HUES48 (cell line): ENCODE data around the gene MCEMP1.

ENCODE experiments used
- H3K27ac ChIP-seq: one replicate; pipeline ENCODE4 v1.7.0; 2013; ENCODE audit warnings: low read depth, low read length, inconsistent platforms
- H3K27me3 ChIP-seq: 2 replicates; pipeline ENCODE4 v1.6.1; 2013; ENCODE audit warnings: mild to moderate bottlenecking, low read length; ENCODE audit not compliant: control insufficient read depth, insufficient read depth
- H3K36me3 ChIP-seq: 2 replicates; pipeline ENCODE4 v1.6.1; 2013; ENCODE audit warnings: low read length; ENCODE audit not compliant: control insufficient read depth, insufficient read depth
- H3K4me1 ChIP-seq: 2 replicates; pipeline ENCODE4 v1.6.1; 2013; ENCODE audit warnings: mild to moderate bottlenecking, low read length; ENCODE audit not compliant: control insufficient read depth, insufficient read depth
- H3K4me3 ChIP-seq: 2 replicates; pipeline ENCODE4 v1.5.1; 2013; ENCODE audit warnings: mild to moderate bottlenecking, low read depth, low read length
- H3K9ac ChIP-seq: 2 replicates; pipeline ENCODE4 v1.6.1; 2013; ENCODE audit warnings: mild to moderate bottlenecking, low read depth, low read length, moderate library complexity
- H3K9me3 ChIP-seq: 2 replicates; pipeline ENCODE4 v1.6.1; 2013; ENCODE audit warnings: low read length; ENCODE audit not compliant: control insufficient read depth, insufficient read depth

Gene MCEMP1

DNA sequence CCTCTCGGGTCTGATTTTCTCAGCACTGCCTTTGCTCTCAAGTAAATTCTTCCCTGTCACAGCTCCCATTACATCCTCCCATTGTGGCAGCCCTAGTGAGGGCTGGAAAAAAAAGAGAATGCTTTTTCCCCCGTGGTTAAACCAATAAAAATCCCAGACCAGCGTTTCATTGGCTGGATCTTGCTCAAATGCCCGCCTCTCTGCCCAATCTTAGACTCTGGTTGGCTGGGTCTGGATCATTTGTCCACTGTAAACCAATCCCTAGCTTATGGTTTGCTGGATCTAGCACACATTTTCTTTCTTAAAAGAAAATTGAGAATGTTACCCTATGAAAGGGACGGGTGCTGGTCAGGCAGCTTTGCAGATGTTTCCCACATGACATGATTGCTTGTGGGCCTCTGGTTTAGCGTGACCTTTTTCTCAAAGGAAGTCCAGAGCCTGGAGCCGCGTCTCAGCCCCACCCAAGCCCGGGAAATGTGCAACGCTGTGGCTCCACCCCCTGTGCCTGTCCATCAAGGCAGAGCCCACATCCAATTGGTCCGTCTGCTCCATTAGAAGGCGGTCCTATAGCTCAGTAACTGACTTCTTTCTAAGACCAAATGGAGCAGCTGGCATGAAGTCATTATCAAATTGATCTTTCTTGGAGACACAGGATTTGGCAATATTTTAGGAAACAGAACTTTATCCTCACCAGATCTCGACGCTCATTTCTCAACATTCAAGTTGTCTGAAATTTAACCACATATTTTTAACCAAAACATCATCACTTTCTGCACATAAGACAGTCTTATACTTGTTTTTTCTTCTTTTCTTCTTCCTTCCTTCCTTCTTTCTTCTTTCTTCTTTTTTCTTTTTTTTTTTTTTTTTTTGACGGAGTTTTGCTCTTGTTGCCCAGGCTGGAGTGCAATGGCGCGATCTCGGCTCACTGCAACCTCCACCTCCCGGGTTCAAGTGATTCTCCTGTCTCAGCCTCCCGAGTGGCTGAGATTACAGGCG, 2.6 kb upstream of the MCEMP1 start:
- H3K4me3 ChIP-seq, result peak overlapping the region; percentile 31; the same call in 1 of the 2 replicates
- no peaks in the 10 kb centered on the region for H3K9me3 ChIP-seq
- peaks cover 4% of the 10 kb centered on the region; the same call in 1 of the 2 replicates for H3K4me1 ChIP-seq
- peaks cover 39% of the 10 kb centered on the region for H3K27me3 ChIP-seq
- H3K27ac ChIP-seq, result no peak overlapping the region
- no peak overlapping the region for H3K9ac ChIP-seq
- H3K36me3 ChIP-seq, result no peaks in the 10 kb centered on the region

DNA sequence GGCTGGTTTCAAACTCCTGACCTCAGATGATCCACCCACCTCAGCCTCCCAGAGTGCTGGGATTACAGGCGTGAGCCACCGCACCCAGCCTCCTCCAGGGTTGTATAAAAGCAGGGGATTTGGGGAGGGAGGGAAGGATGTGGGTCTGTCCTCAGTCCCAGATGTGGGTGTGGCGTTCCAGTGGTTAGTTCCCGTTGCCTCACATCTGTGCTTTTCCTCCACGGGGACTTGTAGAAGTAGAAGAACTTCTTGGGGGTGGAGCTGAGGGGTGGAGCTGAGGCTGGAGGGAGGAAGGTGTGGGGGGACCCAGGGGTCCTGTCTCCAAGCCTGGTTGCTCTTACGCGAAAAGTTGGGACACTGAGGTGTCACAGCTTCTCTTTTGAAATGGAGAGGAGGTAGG, 514 bp upstream of the MCEMP1 start:
- Histone ChIP-seq H3K27me3 (peaks cover 25% of the 10 kb centered on the region), H3K4me1 (no peaks in the 10 kb centered on the region), H3K36me3 (no peaks in the 10 kb centered on the region), H3K4me3 (no peak overlapping the region), H3K9me3 (no peaks in the 10 kb centered on the region), H3K27ac (no peak overlapping the region), H3K9ac (no peak overlapping the region)

DNA sequence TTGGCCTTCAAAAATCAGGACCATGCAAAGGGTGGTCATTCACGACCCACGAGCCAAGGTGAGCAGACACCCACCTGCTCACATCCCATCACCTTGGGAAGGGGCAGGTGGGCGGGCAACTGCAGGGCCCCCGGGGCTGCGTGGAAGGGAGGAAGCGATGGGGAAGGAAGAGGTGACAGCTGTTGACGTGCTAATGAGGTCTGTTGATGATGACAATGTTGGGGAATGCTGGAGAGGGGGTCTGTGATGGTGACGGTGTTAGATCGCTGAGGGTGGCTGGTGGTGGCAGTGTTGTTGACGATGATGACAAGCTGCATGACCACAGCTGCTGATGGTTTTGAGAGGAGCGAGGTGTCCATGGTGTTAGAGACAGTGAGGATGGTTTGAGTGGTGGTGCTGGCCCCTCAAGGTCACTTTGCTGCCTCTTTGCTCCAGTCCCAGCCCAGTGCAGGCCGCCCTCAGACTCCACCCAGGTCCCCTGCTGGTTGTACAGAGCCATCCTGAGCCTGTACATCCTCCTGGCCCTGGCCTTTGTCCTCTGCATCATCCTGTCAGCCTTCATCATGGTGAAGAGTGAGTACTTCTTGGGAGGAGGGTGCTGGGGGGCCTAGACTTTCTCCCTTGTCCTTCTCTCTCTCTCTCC, 900 bp downstream of the MCEMP1 start:
- peaks cover 15% of the 10 kb centered on the region for H3K27me3 ChIP-seq
- no peak overlapping the region for H3K9ac ChIP-seq
- H3K36me3 ChIP-seq, result peaks cover 6% of the 10 kb centered on the region
- H3K4me1 ChIP-seq, result no peaks in the 10 kb centered on the region; the same call in 1 of the 2 replicates
- H3K9me3 ChIP-seq, result no peaks in the 10 kb centered on the region
- no peak overlapping the region for H3K27ac ChIP-seq
- H3K4me3 ChIP-seq, result no peak overlapping the region

DNA sequence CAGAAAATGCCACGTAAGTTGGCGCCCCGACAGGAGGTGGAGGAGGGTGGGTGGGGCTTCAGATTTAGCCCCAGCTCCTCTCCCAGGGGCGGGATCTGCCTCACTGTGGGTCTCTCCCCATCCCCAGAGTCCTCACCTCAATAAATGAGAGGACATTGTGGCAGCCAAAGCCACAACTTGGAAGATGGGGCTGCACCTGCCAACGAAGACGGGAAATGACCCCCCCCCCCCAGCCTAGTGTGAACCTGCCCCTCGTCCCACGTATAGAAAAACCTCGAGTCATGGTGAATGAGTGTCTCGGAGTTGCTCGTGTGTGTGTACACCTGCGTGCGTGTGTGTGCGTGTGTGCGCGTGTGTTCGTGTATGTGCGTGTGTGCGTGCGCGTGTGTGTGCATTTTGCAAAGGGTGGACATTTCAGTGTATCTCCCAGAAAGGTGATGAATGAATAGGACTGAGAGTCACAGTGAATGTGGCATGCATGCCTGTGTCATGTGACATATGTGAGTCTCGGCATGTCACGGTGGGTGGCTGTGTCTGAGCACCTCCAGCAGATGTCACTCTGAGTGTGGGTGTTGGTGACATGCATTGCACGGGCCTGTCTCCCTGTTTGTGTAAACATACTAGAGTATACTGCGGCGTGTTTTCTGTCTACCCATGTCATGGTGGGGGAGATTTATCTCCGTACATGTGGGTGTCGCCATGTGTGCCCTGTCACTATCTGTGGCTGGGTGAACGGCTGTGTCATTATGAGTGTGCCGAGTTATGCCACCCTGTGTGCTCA, 2.3 kb downstream of the MCEMP1 start:
- H3K4me1 ChIP-seq, result no peaks in the 10 kb centered on the region; the same call in 1 of the 2 replicates

DNA sequence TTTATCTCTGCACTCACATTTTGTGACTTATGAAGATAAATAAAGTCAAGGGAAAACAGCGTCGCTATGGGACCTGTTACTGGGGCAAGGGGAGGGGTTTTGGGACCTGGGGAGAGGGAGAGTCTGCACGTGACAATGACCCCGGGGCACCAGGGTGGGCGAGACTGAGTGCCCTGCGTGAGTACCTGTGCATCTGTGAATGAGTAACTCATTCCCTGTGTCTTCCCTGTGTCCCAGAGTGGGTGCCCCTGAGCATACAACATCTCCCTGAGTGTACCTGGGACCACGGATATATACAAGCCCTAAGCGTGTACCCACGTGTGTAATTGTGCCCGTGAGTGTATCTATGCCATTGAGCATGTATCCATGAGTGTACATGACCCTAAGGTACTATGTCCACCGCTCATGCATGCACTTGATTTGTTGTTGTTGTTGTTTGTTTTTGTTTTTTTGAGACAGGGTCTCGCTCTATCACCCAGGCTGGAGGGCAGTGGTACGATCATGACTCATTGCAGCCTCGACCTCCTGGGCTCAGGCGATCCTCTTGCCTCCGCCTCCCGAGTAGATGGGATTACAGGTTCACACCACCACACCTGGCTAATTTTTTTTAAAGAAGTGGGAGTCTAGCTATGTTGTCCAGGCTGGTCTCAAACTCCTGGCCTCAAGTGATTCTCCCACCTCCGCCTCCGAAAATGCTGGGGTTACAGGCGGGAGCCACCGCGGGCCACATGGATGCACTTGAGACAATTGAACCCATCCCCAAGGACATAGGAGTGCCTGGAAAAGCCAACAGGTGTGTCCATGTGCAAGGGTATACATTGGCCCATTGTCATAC, 3.1 kb downstream of the MCEMP1 start:
- Histone ChIP-seq H3K27me3 (peaks cover 12% of the 10 kb centered on the region), H3K9me3 (no peaks in the 10 kb centered on the region), H3K4me1 (no peaks in the 10 kb centered on the region; the same call in 1 of the 2 replicates), H3K4me3 (peak overlapping the region; percentile 75), H3K36me3 (peaks cover 12% of the 10 kb centered on the region), H3K27ac (no peak overlapping the region), H3K9ac (no peak overlapping the region)

More for the DNA sequence above, 2.3 kb downstream of the MCEMP1 start:
- peaks cover 12% of the 10 kb centered on the region for H3K36me3 ChIP-seq
- no peaks in the 10 kb centered on the region for H3K9me3 ChIP-seq
- no peak overlapping the region for H3K27ac ChIP-seq
- no peak overlapping the region for H3K9ac ChIP-seq
- H3K27me3 ChIP-seq, result peaks cover 12% of the 10 kb centered on the region
- no peak overlapping the region for H3K4me3 ChIP-seq

DNA sequence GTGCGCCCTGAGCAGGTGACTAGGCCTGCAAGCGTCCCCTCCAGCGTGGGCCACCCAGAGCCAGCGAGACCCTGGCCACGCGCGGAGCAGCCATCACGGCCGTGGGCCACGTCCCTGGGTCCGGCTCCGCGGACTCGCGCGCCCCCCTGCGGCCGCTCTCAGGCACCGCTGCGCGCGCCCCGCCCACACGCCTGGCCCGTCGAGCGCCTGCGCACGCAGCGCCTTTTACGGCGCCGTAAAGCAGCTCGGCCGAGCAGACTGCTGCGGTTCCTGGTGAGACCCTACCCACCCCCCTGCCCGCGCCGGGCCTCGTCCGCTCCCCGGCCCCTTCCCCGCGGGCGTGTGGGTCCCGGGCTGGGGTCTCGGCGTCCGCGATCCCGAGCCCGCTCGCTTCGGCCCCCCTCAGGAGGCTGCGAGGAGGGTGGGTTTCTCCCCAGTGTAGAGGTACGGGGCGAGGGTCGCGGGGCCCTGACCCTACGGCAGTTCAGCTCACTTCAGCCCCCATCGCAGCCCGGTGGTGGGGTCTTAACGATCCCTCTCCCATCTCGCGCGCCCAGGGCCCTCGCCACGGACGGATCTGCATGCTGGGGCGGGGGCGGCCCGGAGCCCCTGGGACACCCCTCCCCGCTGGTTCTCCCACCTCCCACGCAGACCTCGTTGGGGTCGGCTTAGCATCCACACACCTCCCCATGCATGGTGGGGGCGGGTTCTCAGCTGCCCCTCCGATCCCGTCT, 3.9 kb downstream of the MCEMP1 start, which contains the start of gene TRAPPC5:
TSS of gene TRAPPC5 (plus strand) at position 228 of the 734 bp plus-strand sequence. CDS start 1,421 bp downstream, outside the sequence.
- H3K9me3 ChIP-seq, result no peaks in the 10 kb centered on the region
- no peak within 1 kb of the TSS for H3K9ac ChIP-seq
- peaks cover 12% of the 10 kb centered on the region for H3K27me3 ChIP-seq
- H3K27ac ChIP-seq, result peak within 1 kb of the TSS; percentile 50
- peak within 1 kb of the TSS; percentile 75 for H3K4me3 ChIP-seq
- peaks cover 4% of the 10 kb centered on the region; the same call in 1 of the 2 replicates for H3K4me1 ChIP-seq
- peaks cover 12% of the 10 kb centered on the region for H3K36me3 ChIP-seq

DNA sequence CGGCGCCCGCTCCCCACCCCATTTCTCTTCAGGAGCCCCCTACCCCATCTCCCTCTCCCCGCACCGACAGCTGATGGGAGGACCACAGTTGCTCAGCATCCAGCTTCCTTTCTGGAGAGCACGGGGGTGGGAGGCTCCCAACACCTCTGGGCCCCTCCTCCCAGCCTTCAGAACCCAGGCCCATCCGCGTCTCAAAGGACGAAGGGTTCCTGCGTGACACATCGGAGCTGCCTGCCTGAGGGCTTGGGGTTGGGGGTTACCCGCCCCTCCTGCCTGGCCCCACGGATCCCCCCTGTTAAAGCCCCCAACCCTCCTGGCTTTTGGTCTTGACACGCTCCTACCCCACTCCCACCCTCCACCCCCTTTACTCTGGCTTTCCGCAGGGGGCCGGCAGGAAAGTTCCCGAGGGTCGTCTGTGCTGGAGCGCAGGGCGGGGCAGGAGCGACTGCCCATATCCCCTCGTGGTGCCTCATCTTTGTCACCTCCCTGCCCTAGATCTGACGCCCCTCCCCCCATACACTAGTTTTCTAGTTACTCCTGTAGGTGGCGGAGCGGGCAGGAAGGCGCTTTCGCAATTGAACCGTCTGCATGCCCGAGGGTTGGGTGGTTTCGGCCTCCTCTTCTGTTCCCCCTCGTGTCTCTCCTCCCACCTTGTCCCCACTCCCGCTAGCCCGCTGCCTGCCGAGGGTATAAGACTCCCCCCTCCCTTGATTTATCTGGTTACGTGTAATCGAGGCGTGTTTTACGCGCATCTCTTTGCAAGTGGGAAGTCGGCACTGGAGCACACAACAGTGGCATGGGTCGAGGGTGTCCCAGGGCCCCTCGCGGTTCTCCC, 4.7 kb downstream of the MCEMP1 start:
- Histone ChIP-seq H3K9ac (no peak overlapping the region), H3K4me1 (peaks cover 4% of the 10 kb centered on the region; the same call in 1 of the 2 replicates), H3K4me3 (peak overlapping the region; percentile 75), H3K27ac (no peak overlapping the region), H3K36me3 (peaks cover 12% of the 10 kb centered on the region), H3K27me3 (peaks cover 10% of the 10 kb centered on the region), H3K9me3 (no peaks in the 10 kb centered on the region)

DNA sequence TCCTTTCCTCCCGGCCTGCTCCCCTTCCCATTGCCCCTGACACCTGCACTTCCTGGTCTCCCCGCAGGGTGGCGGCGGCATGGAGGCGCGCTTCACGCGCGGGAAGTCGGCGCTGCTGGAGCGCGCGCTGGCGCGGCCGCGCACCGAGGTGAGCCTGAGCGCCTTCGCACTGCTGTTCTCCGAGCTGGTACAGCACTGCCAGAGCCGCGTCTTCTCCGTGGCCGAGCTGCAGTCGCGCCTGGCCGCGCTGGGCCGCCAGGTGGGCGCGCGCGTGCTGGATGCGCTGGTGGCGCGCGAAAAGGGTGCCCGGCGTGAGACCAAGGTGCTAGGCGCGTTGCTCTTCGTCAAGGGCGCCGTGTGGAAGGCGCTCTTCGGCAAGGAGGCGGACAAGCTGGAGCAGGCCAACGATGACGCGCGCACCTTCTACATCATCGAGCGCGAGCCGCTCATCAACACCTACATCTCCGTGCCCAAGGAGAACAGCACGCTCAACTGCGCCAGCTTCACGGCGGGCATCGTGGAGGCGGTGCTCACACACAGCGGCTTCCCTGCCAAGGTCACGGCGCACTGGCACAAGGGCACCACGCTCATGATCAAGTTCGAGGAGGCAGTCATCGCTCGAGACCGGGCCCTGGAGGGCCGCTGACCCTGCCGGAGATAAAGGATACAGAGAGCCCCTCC, 5.4 kb downstream of the MCEMP1 start:
- H3K4me3 ChIP-seq, result peak overlapping the region; percentile 75; the same call in 1 of the 2 replicates
- H3K27ac ChIP-seq, result no peak overlapping the region
- H3K27me3 ChIP-seq, result peaks cover 6% of the 10 kb centered on the region; the same call in 1 of the 2 replicates
- peaks cover 12% of the 10 kb centered on the region for H3K36me3 ChIP-seq
- no peaks in the 10 kb centered on the region for H3K9me3 ChIP-seq
- H3K4me1 ChIP-seq, result peaks cover 4% of the 10 kb centered on the region; the same call in 1 of the 2 replicates
- H3K9ac ChIP-seq, result no peak overlapping the region
